Keratinocyte (primary cell): Measurements from ENCODE around the gene FLNC.

Experiments
- EZH2 ChIP-seq: IDR thresholded peaks from one replicate; pipeline ENCODE4 v1.6.1; 2012; ENCODE audit warnings: inconsistent platforms, mild to moderate bottlenecking, low read length, moderate library complexity
- TF ChIP-seq, protein P1 (sequence below), 3 experiments: IDR thresholded peaks in 1 of 3; conservative IDR thresholded peaks in 1 of 3; optimal IDR thresholded peaks in 1 of 3; 2 replicates in 2 of 3; 3 replicates in 1 of 3; pipeline versions ENCODE3 to v1.5.1; 2011; ENCODE audit warnings: low read length in 3 of 3, mild to moderate bottlenecking in 3 of 3, moderate library complexity in 2 of 3, control low read depth in 1 of 3, inconsistent platforms in 1 of 3; ENCODE audit not compliant: insufficient read depth in 2 of 3; ENCODE audit errors: extremely low read depth in 1 of 3

DNA sequence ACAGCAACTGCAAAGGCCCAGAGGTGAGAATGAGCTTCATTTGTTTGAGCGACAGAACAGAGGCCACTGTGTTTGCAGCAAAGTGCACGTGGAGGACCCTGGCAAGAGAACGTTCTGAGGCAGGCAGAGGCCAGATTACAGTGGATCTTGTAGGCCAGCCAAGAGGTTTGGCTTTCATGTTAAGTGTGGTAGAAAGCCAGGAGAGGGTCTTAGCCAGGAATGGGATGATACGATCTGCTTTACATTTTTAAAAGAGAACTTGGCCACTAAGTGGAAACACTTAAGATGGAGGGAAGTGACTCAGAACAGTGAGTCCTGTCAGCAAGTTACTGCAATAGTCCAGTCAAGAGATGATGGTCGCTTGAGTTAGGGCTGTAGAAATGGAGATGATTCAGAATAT lies 33.9 kb upstream of the FLNC start:
- TF ChIP-seq, protein P1, sequence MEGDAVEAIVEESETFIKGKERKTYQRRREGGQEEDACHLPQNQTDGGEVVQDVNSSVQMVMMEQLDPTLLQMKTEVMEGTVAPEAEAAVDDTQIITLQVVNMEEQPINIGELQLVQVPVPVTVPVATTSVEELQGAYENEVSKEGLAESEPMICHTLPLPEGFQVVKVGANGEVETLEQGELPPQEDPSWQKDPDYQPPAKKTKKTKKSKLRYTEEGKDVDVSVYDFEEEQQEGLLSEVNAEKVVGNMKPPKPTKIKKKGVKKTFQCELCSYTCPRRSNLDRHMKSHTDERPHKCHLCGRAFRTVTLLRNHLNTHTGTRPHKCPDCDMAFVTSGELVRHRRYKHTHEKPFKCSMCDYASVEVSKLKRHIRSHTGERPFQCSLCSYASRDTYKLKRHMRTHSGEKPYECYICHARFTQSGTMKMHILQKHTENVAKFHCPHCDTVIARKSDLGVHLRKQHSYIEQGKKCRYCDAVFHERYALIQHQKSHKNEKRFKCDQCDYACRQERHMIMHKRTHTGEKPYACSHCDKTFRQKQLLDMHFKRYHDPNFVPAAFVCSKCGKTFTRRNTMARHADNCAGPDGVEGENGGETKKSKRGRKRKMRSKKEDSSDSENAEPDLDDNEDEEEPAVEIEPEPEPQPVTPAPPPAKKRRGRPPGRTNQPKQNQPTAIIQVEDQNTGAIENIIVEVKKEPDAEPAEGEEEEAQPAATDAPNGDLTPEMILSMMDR (optimal IDR thresholded peaks at IDR 0.05 in 1 of 3, IDR thresholded peaks at IDR 0.05 in 1 of 3, conservative IDR thresholded peaks at IDR 0.05 in 1 of 3; ENCODE audit: extremely low read depth in 1 of 3, insufficient read depth in 2 of 3, low read length in 3 of 3): no peak
- TF ChIP-seq EZH2: no peak
